ENCODE measurements around the gene SKAP1. TPM values are rescaled to one million over a fixed set of nuclear protein-coding genes. Genes with fewer than 3 reads are reported as not detected.

SKAP1 gene
- total RNA-seq, 4 donors from 2014 or later, result 0.33 to 2.1 (median 1.0) TPM

DNA sequence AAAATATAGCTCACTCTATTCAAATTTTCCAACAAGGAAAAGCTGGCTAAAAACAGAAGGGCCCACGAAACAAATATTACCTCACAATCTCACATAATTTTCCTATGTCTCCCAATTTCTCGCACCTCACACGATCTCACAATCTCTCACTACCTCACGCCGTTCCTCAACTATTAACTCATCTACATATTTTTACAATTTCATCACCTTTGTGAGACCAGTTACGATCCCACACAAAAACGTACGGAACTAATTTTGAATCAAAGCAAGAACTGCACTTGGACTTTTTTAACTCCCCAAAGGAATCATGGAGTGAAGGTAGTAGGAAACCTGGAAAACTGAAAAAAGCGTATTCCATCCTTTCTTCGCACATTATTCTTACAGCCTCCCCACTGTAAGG, 329.9 kb downstream of the SKAP1 start:
- H3K36me3 ChIP-seq, result no peaks in the 10 kb centered on the region
- TF ChIP-seq POLR2A (IDR thresholded peaks at IDR 0.05), result no peak
- TF ChIP-seq, protein P1, sequence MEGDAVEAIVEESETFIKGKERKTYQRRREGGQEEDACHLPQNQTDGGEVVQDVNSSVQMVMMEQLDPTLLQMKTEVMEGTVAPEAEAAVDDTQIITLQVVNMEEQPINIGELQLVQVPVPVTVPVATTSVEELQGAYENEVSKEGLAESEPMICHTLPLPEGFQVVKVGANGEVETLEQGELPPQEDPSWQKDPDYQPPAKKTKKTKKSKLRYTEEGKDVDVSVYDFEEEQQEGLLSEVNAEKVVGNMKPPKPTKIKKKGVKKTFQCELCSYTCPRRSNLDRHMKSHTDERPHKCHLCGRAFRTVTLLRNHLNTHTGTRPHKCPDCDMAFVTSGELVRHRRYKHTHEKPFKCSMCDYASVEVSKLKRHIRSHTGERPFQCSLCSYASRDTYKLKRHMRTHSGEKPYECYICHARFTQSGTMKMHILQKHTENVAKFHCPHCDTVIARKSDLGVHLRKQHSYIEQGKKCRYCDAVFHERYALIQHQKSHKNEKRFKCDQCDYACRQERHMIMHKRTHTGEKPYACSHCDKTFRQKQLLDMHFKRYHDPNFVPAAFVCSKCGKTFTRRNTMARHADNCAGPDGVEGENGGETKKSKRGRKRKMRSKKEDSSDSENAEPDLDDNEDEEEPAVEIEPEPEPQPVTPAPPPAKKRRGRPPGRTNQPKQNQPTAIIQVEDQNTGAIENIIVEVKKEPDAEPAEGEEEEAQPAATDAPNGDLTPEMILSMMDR (IDR thresholded peaks at IDR 0.05), result no peak
- intact Hi-C loops (cut with DNase I), result no loop called here
- peak overlapping the region; percentile 91 to 97 (median 93) for H3K27ac ChIP-seq
- H3K9me3 ChIP-seq, result no peaks in the 10 kb centered on the region
- H3K27me3 ChIP-seq, result no peaks in the 10 kb centered on the region
- DNase-seq, result no peak
- peak overlapping the region in 2 of 3 donors; percentile 93 to 98 for H3K4me3 ChIP-seq (replicated peaks in 1 of 3)
- H3K4me1 ChIP-seq, result peaks cover 11 to 15% of the 10 kb centered on the region in 2 donors
- WGBS, 2 donors, result 30% methylated on average over 10 of the region's 10 CpGs

DNA sequence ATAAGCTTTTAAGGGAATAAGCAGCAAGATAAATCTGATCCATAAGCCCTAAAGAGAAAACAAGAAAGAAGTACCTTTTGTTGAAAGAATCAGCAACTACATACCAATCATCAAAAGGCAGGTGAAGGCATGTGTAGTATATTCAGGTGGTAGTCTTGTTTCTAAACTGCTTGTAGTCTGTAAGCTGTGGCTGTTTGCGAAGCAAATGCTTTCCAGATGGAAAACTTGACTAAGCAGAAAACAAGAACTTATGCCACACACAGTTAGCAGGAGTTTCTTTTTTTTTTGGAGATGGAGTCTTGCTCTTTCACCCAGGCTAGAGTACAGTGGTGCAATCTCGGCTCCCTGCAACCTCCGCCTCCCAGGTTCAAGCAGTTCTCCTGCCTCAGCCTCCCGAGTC, 334.4 kb downstream of the SKAP1 start:
- 81 to 88% methylated on average over 4 of the region's 4 CpGs for WGBS, 2 donors
- H3K27ac ChIP-seq, result peak overlapping the region in 1 of 3 donors; percentile 23
- intact Hi-C loops (cut with DNase I), result no loop called here
- no peaks in the 10 kb centered on the region for H3K9me3 ChIP-seq
- H3K27me3 ChIP-seq, result no peaks in the 10 kb centered on the region
- no peaks in the 10 kb centered on the region for H3K36me3 ChIP-seq
- H3K4me3 ChIP-seq (replicated peaks in 1 of 3), result no peak overlapping the region
- TF ChIP-seq, protein P1 (IDR thresholded peaks at IDR 0.05), result no peak
- no peak for TF ChIP-seq POLR2A (IDR thresholded peaks at IDR 0.05)
- DNase-seq, result no peak
- peaks cover 11 to 21% of the 10 kb centered on the region in 2 donors for H3K4me1 ChIP-seq

GRCh38 chr17:48093341-48094045, 336.5 kb downstream of the SKAP1 start:
- Histone ChIP-seq H3K9me3 (no peaks in the 10 kb centered on the region), H3K27me3 (no peaks in the 10 kb centered on the region), H3K4me1 (peaks cover 9 to 15% of the 10 kb centered on the region in 2 donors), H3K36me3 (no peaks in the 10 kb centered on the region), H3K4me3 (replicated peaks in 1 of 3) (no peak overlapping the region), H3K27ac (peak overlapping the region; percentile 4 to 57 (median 29))
- no peak for DNase-seq
- WGBS, 2 donors, result 90% methylated on average over 11 of the region's 11 CpGs
- TF ChIP-seq, protein P1 (IDR thresholded peaks at IDR 0.05), result no peak
- no peak for TF ChIP-seq POLR2A (IDR thresholded peaks at IDR 0.05)
- intact Hi-C loops (cut with DNase I), result no loop called here

GRCh38 chr17:48084932-48085331, 345.1 kb downstream of the SKAP1 start:
- intact Hi-C loops (cut with DNase I), result no loop called here
- TF ChIP-seq, protein P1 (IDR thresholded peaks at IDR 0.05), result no peak
- TF ChIP-seq POLR2A (IDR thresholded peaks at IDR 0.05), result no peak
- no peak for DNase-seq
- Histone ChIP-seq H3K9me3 (no peaks in the 10 kb centered on the region), H3K36me3 (no peaks in the 10 kb centered on the region), H3K27me3 (no peaks in the 10 kb centered on the region), H3K4me1 (peaks cover 26 to 34% of the 10 kb centered on the region in 2 donors), H3K4me3 (replicated peaks in 1 of 3) (no peak overlapping the region), H3K27ac (peak overlapping the region; percentile 49 to 90 (median 79))
- 44 to 48% methylated on average over 2 of the region's 2 CpGs for WGBS, 2 donors

MicroRNAs encoded within 50 kb of the gene (microRNA counts, 767-probe panel; counts per million panel counts)
- 0 counts per million in 2 donors for microRNA hsa-miR-1203

Small RNA genes within 50 kb of the gene (microRNA-seq; reads per million reads assigned to microRNA genes)
- gene MIR1203, result not detected

Small RNA genes within 50 kb of the gene (small RNA-seq; reads per million reads assigned to genes)
- gene MIR1203 (not detected), gene RF00012 (not detected), gene RF00019 (not detected), gene RNU6-1152P (not detected), gene RNU6-1201P (not detected)

Other genes with a start within 250 kb of the SKAP1 start
- not detected for gene HOXB1, start 100.8 kb upstream of the SKAP1 start, total RNA-seq
- gene HOXB2, start 114.9 kb upstream of the SKAP1 start, total RNA-seq, result 1 to 10 TPM; 2.6 to 9.4 (median 5.2) TPM
- gene HOXB4, start 148.1 kb upstream of the SKAP1 start, total RNA-seq, result 1 to 10 TPM in 1 of 4 donors, under 1 TPM in 3; 0.67 to 1.2 (median 0.80) TPM
- 1 to 10 TPM; 1.5 to 6.7 (median 4.3) TPM for gene HOXB3, start 160.0 kb upstream of the SKAP1 start, total RNA-seq
- 1 to 10 TPM in 1 of 4 donors, under 1 TPM in 2, not detected in 1; 0.11 to 1.6 (median 0.49) TPM for gene HOXB5, start 163.6 kb upstream of the SKAP1 start, total RNA-seq
- 1 to 10 TPM in 2 of 4 donors, under 1 TPM in 2; 0.54 to 4.2 (median 1.3) TPM for gene HOXB6, start 174.8 kb upstream of the SKAP1 start, total RNA-seq
- 1 to 10 TPM in 3 of 4 donors, not detected in 1; 1.0 to 2.8 (median 1.3) TPM for gene HOXB7, start 180.8 kb upstream of the SKAP1 start, total RNA-seq
- gene HOXB8, start 185.1 kb upstream of the SKAP1 start, total RNA-seq, result 1 to 10 TPM in 1 of 4 donors, not detected in 3; 1.4 TPM
- not detected for gene HOXB9, start 196.1 kb upstream of the SKAP1 start, total RNA-seq

All from thyroid gland (tissue), 4 donors.